KOPT-K1 (cell line): ENCODE data around the gene SERTAD2.

Experiments
- H3K27ac ChIP-seq: fragments of 200-600 bp; sonication (generic); 2 replicates; pipeline ENCODE4 v1.5.1; 2016; ENCODE audit warnings: antibody characterized with exemption, mild to moderate bottlenecking, low read depth, low read length; ENCODE audit not compliant: poor library complexity, severe bottlenecking
- H3K36me3 ChIP-seq: fragments of 200-600 bp; sonication (generic); 2 replicates; pipeline ENCODE4 v1.5.1; 2017; ENCODE audit warnings: antibody characterized with exemption, mild to moderate bottlenecking, low read length, moderate library complexity; ENCODE audit not compliant: insufficient read depth
- H3K9me3 ChIP-seq: fragments of 200-600 bp; sonication (generic); 2 replicates; pipeline ENCODE4 v1.5.1; 2017; ENCODE audit warnings: antibody characterized with exemption, low read length, mild to moderate bottlenecking; ENCODE audit not compliant: insufficient read depth, poor library complexity, severe bottlenecking

SERTAD2 gene

DNA sequence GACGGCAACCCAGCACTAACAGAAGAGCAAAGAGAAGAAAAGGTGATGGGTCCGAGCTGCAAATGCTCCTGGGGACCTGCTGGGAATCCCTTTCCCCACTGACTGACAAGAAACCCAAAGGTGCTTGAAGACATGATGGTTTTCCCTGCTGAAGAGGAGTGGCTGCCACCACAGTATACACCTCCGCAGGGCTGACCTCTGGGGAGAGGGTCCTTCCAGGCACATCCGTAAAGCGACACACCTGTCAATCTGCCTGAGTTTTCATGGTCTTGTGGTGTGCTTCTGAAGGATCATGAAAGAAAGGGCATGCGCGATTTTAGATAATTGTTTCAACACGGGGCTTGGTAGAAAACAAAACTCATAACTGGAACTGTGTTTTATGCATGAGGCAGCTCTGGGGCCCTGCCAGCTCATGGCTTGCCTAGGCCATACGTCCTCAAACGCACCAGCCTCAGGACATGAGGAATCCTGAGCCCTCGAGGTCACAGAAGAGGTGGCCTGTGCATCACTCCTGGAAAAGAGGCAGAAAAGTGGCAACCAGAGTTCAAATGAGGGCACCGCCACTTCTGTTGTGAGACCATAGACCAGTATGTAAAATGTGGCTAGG, 51.8 kb downstream of the SERTAD2 start:
- Histone ChIP-seq H3K9me3 (no peaks in the 10 kb centered on the region), H3K27ac (no peak overlapping the region), H3K36me3 (no peaks in the 10 kb centered on the region)

DNA sequence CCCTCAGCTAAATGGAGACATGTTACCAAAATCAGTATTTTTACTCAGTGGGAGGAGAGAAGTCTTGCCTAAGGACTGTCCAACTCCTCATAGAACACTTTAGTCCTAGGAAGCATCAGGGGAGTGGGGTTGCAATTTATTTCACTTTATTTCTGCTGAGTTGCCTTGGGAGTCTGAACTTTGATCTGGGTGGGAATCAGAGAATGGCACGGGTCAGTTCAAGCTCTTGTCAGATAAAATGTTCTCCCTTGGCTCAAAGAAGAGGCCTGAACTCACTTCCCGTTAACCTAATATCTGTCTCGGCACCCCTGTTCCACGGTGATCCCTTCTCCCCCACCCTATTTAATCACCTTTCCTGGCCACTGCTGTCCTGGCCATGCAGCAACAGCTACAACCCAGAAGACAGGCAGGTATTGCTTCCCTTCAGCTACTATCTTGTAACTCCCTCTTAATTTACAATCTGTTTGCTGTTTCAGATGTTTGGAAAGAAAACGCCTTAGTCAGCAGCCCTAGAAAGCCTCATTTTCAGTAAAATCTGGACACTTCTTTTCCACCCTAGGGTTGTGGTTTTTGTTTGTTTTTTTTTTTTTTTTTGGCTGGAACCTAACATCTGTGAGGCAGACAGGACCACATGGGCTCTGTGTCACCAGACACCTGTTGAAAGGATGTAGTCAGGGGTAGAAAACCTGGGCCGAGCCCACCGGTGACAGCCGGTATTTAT, 52.5 kb downstream of the SERTAD2 start:
- no peaks in the 10 kb centered on the region for H3K36me3 ChIP-seq
- no peak overlapping the region for H3K27ac ChIP-seq
- H3K9me3 ChIP-seq = no peaks in the 10 kb centered on the region

DNA sequence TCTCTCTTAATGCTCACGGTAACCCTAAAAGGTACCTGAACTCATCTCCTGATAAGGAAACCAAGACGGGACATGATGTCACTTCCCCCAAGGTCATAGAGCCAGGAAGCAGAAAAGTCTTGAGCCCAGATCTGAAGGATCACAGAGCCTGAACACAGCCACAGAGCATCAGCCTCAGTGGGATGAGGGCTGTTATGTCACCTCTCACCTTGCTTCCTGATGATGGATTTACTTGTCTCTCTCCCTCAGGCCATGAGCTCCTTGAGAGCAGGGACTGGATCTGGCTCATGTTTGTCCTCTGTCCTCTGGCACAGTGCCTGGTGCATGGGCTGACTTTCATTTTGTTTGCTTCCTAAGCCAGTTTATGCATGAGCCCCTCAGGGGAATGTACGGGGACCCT, 54.2 kb downstream of the SERTAD2 start:
- Histone ChIP-seq H3K27ac (no peak overlapping the region), H3K9me3 (no peaks in the 10 kb centered on the region), H3K36me3 (no peaks in the 10 kb centered on the region)

DNA sequence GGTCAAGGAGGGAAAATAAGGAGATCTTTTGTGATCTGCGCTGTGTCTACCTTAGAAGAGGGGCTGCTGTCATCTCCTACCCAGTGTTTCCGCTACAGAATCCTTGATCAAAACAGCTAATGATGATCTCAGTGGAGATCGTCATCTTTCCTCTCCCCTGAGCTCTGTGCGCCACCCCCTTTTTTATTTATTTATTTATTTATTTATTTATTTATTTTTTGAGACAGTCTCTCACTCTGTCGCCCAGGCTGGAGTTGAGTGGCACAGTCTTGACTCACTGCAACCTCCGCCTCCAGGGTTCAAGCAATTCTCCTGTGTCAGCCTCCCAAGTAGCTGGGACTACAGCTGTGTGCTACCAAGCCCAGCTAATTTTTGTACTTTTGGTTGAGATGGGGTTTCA, 55.5 kb downstream of the SERTAD2 start:
- Histone ChIP-seq H3K27ac (no peak overlapping the region), H3K36me3 (peaks cover 5% of the 10 kb centered on the region; the same call in 1 of the 2 replicates), H3K9me3 (no peaks in the 10 kb centered on the region)

DNA sequence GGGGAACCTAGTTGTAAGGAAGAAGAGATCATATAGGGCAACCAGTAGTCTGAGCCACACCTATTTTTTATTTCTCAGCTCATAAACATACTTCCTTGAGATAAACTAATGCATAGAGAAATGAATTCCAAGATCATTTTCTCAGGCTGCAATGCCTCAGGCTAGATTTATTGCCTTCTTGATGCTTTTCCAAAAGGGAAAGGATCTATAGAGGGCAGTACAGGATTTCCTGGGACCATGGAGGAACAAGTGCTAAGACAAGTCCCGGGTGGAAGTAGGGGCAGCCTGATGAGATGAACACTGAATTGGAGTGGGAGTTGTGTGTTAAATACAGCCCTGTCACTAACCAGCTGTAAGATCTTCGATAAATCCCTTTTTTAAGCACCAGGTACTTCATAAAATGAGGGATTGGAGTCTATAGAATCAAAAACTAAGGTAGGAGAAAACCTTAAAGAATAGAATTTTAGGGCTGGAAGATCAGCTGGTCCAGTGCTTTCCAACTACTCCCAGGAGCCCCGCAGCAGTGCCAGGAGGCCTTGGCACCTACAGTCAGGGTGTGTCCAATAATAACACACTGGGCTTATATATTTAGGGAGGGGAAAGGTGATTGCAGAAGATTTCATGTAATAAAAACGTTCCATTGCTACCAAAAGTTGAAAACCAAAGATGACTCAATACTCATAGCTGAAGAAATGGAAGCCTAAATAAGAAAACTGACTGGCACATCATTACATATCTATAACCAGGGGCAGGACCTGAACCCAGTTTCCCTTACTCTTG, 58.1 kb downstream of the SERTAD2 start:
- Histone ChIP-seq H3K36me3 (peaks cover 27% of the 10 kb centered on the region), H3K27ac (no peak overlapping the region), H3K9me3 (no peaks in the 10 kb centered on the region)

DNA sequence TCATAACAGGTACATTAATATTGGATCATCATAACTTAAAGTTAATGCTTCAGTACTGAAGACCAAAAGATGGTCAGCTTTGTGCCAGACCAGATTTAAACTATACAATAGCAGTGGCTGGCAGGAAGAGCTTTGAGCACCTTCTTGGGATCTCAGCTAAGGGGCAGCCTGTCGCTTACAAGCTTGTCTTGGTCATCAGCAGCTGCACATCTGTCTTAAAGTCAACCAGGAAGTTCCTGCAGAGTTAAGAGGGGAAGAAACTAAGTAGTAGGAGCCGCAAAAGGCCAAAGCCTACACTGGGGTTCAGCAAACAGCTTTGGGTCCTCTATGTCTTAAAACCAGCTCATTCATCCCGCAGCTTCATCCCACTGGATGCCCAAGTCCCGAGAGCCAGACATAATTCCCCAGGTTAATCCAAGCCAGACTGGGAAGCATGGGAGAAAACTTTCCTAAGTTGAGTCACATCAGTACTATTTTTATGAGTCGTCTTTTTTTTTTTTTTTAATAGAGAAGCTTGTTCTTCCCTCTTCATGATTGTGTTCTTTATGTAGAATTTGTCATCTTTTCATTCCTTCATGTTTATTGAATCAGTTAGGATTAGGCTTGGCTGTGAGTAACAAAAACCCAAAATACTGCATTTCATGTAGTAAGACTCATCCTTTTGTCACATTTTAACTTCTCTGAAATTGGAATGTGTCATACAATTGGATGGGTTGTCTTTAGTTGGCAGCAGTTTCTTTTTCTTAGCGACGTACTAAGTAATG, 59.3 kb downstream of the SERTAD2 start:
- H3K36me3 ChIP-seq = peaks cover 36% of the 10 kb centered on the region
- no peaks in the 10 kb centered on the region for H3K9me3 ChIP-seq
- H3K27ac ChIP-seq = no peak overlapping the region

DNA sequence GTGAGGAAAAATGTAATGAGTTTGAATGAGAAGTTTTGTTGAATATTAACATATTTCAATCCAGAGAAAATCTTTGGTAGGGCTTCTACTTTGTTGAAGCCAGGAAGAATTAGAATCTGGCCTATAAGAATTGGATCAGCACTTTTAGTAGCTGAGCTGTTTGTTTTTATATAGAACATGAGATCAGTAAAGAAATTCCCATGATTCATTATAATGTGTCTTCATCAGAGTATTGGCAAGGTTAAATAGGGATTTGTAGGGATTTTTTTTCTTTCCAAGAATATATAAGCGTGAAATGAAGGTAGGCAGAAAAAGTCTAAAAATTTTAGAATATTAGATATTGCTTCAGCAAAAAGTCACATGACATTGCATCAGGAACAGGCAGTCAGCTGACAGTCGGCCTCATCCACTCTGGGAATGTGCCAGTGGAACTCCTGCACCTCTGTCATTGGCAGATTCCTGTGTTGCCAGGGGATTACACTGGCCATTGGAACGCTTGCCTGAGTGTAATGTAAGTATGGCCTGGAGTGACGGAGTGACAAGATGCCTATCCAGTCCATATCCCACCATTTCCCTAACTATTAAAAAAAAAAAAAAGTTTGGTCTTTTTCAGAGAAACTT, 60.6 kb downstream of the SERTAD2 start:
- Histone ChIP-seq H3K9me3 (no peaks in the 10 kb centered on the region), H3K36me3 (peaks cover 42% of the 10 kb centered on the region), H3K27ac (no peak overlapping the region)

DNA sequence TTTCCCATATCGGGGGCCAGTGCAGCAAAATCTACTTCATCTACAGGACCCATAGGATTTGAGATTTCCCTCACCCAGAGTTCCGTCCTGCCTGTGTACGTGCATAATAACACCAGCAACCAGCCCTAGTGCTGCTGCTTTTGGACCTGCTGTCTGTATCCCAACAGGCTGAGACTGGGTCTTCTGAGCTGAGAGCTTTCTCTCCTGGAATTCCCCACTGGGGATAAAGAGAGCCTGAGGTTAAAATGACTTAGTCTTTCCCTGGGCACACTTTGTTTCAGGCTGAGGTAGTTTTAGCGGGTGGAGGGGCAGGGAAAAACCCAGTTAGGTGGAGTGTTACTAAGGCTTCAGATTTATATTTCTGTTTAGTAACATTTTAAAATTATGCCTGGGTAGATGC, 62.5 kb downstream of the SERTAD2 start:
- H3K36me3 ChIP-seq = peaks cover 50% of the 10 kb centered on the region
- no peaks in the 10 kb centered on the region for H3K9me3 ChIP-seq
- H3K27ac ChIP-seq = no peak overlapping the region

DNA sequence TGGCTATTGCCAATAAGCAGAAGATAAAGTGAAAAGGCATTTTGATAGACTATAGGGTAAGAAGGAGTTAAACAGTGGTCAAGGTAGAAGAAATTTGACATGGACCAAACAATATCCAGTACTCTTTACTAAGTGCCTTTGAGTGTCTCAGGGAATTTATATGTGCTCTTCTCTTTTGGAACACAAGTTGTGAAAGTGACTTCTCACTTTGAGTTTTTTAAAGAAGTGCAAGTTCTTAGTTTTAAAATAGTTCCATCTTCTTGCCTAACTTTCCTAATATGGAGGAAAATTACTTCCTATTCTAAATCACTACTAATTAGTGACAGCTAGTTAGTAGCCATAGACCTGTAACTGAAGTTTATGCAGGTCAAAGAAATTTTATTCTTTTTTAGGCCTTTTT, 66.2 kb downstream of the SERTAD2 start:
- Histone ChIP-seq H3K27ac (no peak overlapping the region), H3K9me3 (no peaks in the 10 kb centered on the region), H3K36me3 (peaks cover 58% of the 10 kb centered on the region)

DNA sequence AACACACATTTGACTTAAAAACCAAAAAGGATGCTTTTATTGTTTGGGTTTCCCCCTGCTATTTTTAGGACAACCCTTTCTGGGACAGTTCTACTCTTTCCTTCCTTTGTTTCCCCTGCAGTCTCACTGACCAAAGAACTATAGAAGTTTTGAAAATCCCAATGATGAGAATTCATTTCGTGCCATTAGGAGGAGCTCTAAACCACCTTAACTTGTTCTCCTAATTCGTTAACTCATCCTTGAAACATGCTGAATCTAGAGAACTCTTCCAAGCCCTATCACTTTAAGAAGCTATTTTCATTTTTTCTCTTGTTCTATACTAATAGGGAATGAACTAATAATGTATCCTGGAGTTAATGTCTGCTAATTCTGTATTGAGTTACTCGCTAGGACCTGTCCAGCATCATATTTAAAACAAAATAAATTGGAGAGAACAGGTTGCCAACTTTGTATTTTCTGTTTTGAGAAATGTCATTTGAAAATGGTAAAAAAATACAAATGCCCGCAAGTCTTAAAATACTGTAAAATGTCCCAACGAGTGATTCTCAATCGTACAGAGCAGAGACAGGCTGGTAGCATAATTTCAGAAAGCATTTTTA, 66.7 kb downstream of the SERTAD2 start:
- H3K9me3 ChIP-seq = no peaks in the 10 kb centered on the region
- H3K27ac ChIP-seq = no peak overlapping the region
- peaks cover 58% of the 10 kb centered on the region for H3K36me3 ChIP-seq

DNA sequence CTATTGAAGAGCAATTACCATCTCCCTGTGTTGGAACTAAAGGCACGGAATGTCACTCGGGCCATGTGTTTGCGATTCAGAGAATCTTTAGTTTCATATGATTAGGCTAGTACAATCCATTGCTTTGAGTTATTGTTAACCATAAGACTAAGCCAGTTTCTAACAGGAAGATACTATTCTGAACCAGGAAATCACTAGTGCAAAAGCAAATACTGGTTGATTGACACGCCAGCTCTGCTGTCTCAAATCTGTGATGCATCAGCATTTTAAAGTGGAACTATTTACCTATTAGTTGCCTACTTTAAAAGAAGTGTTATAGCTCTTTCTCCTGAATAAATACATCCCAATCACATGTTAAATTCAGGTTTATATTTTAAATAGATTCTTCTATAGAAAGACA, 67.7 kb downstream of the SERTAD2 start:
- H3K27ac ChIP-seq = no peak overlapping the region
- peaks cover 52% of the 10 kb centered on the region for H3K36me3 ChIP-seq
- no peaks in the 10 kb centered on the region for H3K9me3 ChIP-seq

DNA sequence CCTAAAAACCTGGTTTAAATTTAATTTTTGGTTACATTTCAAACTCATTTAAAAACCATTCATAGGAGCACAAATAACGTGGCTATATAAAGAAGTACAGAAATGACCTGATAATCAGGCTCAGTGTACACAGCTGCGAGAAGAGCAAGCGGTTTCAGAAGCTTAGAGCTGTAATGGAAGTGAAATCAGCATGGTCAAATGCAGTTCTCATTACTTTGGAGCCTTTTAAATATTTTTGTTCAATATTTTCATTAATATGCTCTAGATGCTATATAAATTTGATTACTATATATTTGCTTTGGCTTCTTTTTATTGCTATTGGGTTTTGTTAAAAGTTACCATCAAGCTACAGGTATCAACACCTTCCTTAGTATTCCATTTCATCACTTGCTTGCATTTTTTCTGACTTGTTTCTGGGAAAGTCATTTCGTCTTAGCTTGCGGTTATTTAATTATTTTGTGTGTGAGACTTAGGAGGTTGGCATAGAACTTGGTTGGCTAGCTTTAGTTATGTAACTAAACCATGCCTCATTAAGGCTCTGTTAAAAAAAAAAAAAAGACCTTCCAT, 70.9 kb downstream of the SERTAD2 start:
- Histone ChIP-seq H3K27ac (no peak overlapping the region), H3K36me3 (peaks cover 51% of the 10 kb centered on the region), H3K9me3 (no peaks in the 10 kb centered on the region)

DNA sequence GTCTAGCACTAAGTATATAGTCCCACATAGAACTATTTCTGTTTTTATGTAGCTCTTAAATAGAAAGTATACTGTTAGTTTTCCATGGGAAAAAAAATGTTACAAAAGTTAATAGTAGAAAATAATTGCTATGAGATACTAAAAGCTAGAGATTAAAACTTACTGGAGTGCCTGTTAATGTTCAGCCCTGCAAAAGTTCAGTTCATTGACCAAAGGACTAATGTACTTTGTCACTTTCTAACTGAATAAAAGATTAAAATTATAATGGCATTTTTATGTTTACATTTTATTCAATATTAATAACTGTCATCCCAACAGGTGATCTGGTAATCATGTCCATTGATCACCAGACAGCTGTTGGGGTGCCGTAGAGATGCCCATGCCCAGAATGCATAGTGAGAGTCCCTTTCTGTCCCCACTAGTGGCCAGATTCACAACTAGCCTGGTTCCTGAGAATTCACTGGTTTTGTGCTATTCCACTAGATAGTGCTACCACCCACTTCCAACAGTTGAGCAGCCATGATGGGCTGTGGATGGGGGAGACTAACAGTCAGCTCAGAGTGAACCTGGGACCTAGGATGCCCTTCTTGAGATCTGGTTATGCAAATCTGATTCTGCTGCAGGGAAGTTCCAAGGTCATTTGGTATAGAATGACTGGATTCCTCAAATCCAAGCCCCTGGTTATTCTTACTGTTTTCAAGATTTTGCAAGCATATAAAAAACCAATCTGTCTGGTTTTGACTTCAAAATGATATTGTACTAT, 71.8 kb downstream of the SERTAD2 start:
- peaks cover 55% of the 10 kb centered on the region for H3K36me3 ChIP-seq
- no peak overlapping the region for H3K27ac ChIP-seq
- H3K9me3 ChIP-seq = no peaks in the 10 kb centered on the region
